ENCODE measurements around the gene NME7. TPM values are rescaled to one million over a fixed set of nuclear protein-coding genes. Genes with fewer than 3 reads are reported as not detected.
A peak's percentile ranks its signal among the peaks of the same experiment; 100 is the strongest.

The NME7 gene
- total and polyA plus RNA-seq, 2 experiments from 2014 or later, result 39.1 to 48.5 TPM

GRCh38 chr1:169138866-169139670 is 228.5 kb downstream of the NME7 start:
- H3K27me3 Mint-ChIP-seq (ENCODE audit: insufficient read depth, low read depth, poor library complexity), result peaks cover 2% of the 10 kb centered on the region
- H3K36me3 ChIP-seq (ENCODE audit: insufficient read depth), result no peaks in the 10 kb centered on the region
- no peaks in the 10 kb centered on the region for H3K9me2 ChIP-seq (ENCODE audit: insufficient read depth)
- H3K4me2 ChIP-seq, result no peak overlapping the region
- H3K27ac ChIP-seq (ENCODE audit: low read depth), result no peak overlapping the region
- ATAC-seq (peak; percentile 54), DNase-seq (ENCODE audit: low spot score) (peak; percentile 34)
- H3K4me1 Mint-ChIP-seq, result peaks cover 27% of the 10 kb centered on the region
- no peak overlapping the region for H3K4me3 Mint-ChIP-seq
- no peaks in the 10 kb centered on the region for H3K9me3 Mint-ChIP-seq
- no peak overlapping the region for H3K4me3 ChIP-seq
- no peaks in the 10 kb centered on the region for H3K36me3 Mint-ChIP-seq (ENCODE audit: low read depth)
- H3K79me2 ChIP-seq (replicated peaks; ENCODE audit: insufficient read depth), result no peaks in the 10 kb centered on the region
- no peaks in the 10 kb centered on the region for H4K20me1 ChIP-seq (replicated peaks; ENCODE audit: insufficient read depth)
- H2AFZ ChIP-seq, result no peak overlapping the region
- H3K27me3 ChIP-seq (ENCODE audit: insufficient read depth), result no peaks in the 10 kb centered on the region
- TF ChIP-seq ZNF114 (CRISPR knock-in tag; IDR thresholded peaks at IDR 0.05), result no peak
- TF ChIP-seq ETS1 (IDR thresholded peaks at IDR 0.05), result no peak
- peak in 1 of 2 experiments; percentile 23; a peak in 1 of 4 replicates for TF ChIP-seq CTCF (conservative IDR thresholded peaks at IDR 0.05; ENCODE audit: low read depth in 2 of 2)
- no peak for TF ChIP-seq ZNF462 (CRISPR knock-in tag; IDR thresholded peaks at IDR 0.05)
- peaks cover 11% of the 10 kb centered on the region; the same call in 1 of the 2 replicates for H3K4me1 ChIP-seq (ENCODE audit: insufficient read depth)
- no peak overlapping the region for H3K27ac Mint-ChIP-seq
- H3F3A ChIP-seq (replicated peaks; ENCODE audit: low read depth), result no peaks in the 10 kb centered on the region
